Measurements from ENCODE around the gene PSAPL1.

DNA sequence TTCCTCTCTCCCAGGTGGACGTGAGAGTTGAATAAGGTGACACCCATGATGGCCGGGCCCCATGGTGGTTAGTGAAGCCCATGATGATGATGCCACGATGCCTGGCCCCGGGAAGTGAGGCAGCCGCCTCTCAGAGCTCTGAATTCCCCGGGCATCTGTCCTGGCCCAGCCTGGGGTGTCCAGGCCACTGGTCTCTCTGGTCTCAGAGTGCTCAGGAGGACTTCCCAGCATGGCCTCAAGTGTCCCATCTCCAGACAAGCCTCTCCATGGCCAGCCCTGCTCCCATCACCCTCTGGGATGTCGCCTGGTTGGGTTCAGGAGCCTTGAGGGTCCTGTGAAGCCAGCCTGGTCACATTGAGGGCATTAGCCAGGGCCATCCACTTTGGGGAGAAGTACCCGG is 24.7 kb upstream of the PSAPL1 start:
- TF ChIP-seq, protein P1, sequence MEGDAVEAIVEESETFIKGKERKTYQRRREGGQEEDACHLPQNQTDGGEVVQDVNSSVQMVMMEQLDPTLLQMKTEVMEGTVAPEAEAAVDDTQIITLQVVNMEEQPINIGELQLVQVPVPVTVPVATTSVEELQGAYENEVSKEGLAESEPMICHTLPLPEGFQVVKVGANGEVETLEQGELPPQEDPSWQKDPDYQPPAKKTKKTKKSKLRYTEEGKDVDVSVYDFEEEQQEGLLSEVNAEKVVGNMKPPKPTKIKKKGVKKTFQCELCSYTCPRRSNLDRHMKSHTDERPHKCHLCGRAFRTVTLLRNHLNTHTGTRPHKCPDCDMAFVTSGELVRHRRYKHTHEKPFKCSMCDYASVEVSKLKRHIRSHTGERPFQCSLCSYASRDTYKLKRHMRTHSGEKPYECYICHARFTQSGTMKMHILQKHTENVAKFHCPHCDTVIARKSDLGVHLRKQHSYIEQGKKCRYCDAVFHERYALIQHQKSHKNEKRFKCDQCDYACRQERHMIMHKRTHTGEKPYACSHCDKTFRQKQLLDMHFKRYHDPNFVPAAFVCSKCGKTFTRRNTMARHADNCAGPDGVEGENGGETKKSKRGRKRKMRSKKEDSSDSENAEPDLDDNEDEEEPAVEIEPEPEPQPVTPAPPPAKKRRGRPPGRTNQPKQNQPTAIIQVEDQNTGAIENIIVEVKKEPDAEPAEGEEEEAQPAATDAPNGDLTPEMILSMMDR (IDR thresholded peaks at IDR 0.05): no peak
- TF ChIP-seq POLR2A (IDR thresholded peaks at IDR 0.05): no peak
